H1 (cell line): ENCODE measurements around the gene CGRRF1.

Experiments
- CTCF ChIP-seq, 3 experiments: IDR thresholded peaks; 1 replicate in 2 of 3; 2 replicates in 1 of 3; pipeline versions ENCODE4 v1.5.1 to v1.6.1; 2011; ENCODE audit warnings: low read length in 3 of 3, mild to moderate bottlenecking in 3 of 3, inconsistent platforms in 2 of 3, low read depth in 1 of 3, moderate library complexity in 1 of 3; ENCODE audit not compliant: insufficient read depth in 1 of 3; ENCODE audit errors: control extremely low read depth in 1 of 3
- JUND ChIP-seq: IDR thresholded peaks from 2 replicates; pipeline ENCODE4 v1.6.1; 2011; ENCODE audit warnings: mild to moderate bottlenecking, improper control_type of control experiment, low read length
- POLR2AphosphoS5 ChIP-seq: IDR thresholded peaks from 2 replicates; pipeline ENCODE4 v1.6.1; 2011; ENCODE audit warnings: low read depth, low read length
- YY1 ChIP-seq: IDR thresholded peaks from 2 replicates; pipeline ENCODE4 v1.6.1; 2011; ENCODE audit warnings: low read depth, mild to moderate bottlenecking, low read length

DNA sequence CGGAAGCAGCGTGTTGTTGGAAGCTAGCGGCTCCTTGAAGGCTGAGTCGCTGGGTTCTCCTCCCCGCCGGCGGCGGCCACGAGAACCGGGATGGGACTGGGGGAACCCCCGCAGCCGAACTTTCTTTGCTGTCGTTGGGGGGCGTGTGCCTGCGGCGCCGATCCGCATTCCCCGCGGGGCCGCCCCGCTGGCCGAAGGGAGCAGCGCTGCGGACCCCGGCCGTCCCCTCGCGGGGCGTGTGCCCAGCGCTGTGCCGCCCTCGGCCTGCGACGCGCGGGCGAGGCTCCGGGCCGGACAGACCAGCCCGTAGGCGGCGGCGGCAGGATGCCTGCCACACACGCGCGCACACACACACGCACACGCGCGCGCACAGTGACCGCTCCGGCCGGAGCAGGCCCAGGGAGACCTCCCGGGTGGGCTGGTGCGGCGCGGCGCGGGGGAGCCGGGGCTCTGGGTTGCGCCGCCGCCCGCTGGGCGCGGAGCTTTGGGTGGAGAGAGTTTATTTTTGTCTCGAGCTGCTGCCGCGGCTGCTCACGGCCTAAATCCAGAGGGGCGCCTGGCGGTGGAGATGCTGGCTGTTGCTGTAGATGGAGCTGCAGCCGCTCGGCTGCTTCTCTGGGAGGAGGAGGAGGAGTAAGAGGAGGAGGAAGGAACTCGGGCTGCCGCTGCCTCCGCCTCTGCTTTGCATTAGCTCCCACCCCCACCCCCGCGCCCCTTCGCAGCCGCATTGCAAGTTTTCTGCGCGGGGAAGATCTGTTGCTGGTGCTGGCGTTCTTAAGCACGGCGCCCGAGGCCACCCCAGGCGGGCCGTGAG lies 56.9 kb downstream of the CGRRF1 start, which contains the start of gene SAMD4A:
- TF ChIP-seq JUND (no peak), POLR2AphosphoS5 (no peak), YY1 (no peak), CTCF (IDR thresholded peaks at IDR 0.05; ENCODE audit: control extremely low read depth in 1 of 3, insufficient read depth in 1 of 3, low read depth in 1 of 3, low read length in 3 of 3) (no peak)
